Thoracic aorta (tissue), 2 donors: Measurements from ENCODE around the gene RAD9A. TPM values are rescaled to one million over a fixed set of nuclear protein-coding genes. Genes with fewer than 3 reads are reported as not detected.

Experiments used
- ATAC-seq: fragments of 150-250 bp; one replicate; pipeline ENCODE4 v1.8.0; 2017; ENCODE audit warnings: low read depth; ENCODE audit not compliant: insufficient number of reproducible peaks, low FRiP score
- DNase-seq: peaks from one replicate; pipeline ENCODE4 v3.0.0-alpha.2; 2020; ENCODE audit warnings: low spot score
- H3K27ac ChIP-seq, 2 donors: fragments of 200-600 bp; sonication (generic); 1 replicate in 1 of 2; 2 replicates in 1 of 2; pipeline ENCODE4 v1.5.1; 2016; ENCODE audit warnings: mild to moderate bottlenecking in 2 of 2, moderate library complexity in 2 of 2
- H3K27me3 ChIP-seq: fragments of 200-600 bp; sonication (generic); replicated peaks from 2 replicates; pipeline ENCODE4 v1.6.0; 2016; ENCODE audit warnings: mild to moderate bottlenecking; ENCODE audit not compliant: insufficient read depth
- H3K36me3 ChIP-seq: fragments of 200-600 bp; sonication (generic); one replicate; pipeline ENCODE4 v1.5.1; 2016
- H3K4me1 ChIP-seq, 2 donors: fragments of 200-600 bp; sonication (generic); 1 replicate in 1 of 2; 2 replicates in 1 of 2; pipeline versions ENCODE4 v1.5.1 to v1.6.0; 2016; ENCODE audit warnings: low read depth in 2 of 2, mild to moderate bottlenecking in 1 of 2; ENCODE audit not compliant: control insufficient read depth in 1 of 2
- H3K4me3 ChIP-seq: fragments of 200-600 bp; sonication (generic); 2 replicates; pipeline ENCODE4 v1.5.1; 2016; ENCODE audit warnings: mild to moderate bottlenecking
- H3K9me3 ChIP-seq: fragments of 200-600 bp; sonication (generic); 2 replicates; pipeline ENCODE4 v1.5.1; 2016
- total RNA-seq, 2 donors: library from RNA; depleted of rRNA; stranded (reverse); fragments of >200 nt; gene quantifications; one replicate each; pipeline versions ENCODE4 v1.1.0 to v1.2.3, GENCODE V29; 2016
- TF ChIP-seq, protein P1 (sequence below): fragments of 200-600 bp; sonication (generic); IDR thresholded peaks from one replicate; pipeline ENCODE4 v1.5.1; 2019; ENCODE audit warnings: antibody characterized with exemption

Gene RAD9A
- total RNA-seq, 2 donors from 2014 or later = 15.8 to 23.0 TPM

DNA sequence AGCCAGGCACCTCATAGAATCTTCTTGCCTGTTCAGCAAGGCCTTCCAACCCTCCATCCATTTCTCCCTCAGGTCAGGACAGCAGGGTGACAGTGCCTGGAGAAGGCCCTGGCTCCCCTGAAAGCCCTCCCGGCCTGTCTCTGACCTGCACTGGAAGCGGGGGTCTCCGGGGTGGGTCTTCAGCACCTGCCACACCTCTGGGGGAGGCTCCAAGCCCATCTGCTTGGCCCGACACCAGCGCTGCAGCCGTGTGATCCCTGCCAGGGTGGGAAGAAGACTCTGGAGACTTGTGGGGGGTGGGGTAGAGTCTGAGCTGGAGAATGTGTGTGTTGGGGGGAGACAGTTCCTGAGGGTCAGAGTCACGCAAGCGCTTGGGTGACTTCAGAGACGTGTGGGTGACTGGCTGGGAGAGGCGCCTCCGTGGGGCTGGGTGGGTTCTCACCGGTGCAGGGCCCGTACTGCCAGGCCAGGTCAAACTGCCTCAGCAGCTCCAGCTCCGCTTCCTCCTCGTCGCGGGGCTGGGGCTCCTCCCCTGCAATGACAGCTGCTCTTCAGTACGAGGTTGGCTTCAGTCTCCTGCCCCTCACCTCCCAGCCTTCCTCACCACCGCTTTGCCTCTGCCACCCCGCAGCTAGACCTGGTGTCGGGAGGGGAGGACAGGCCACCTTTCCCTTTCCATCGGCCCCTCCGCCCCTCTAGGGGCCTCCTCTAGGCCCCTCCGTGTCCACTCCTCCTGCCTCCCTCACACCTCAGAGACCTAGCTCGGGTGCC lies 39.1 kb upstream of the RAD9A start:
- ATAC-seq = no peak
- no peaks in the 10 kb centered on the region for H3K27me3 ChIP-seq
- H3K4me1 ChIP-seq = peaks cover 50 to 60% of the 10 kb centered on the region in 2 donors
- TF ChIP-seq, protein P1, sequence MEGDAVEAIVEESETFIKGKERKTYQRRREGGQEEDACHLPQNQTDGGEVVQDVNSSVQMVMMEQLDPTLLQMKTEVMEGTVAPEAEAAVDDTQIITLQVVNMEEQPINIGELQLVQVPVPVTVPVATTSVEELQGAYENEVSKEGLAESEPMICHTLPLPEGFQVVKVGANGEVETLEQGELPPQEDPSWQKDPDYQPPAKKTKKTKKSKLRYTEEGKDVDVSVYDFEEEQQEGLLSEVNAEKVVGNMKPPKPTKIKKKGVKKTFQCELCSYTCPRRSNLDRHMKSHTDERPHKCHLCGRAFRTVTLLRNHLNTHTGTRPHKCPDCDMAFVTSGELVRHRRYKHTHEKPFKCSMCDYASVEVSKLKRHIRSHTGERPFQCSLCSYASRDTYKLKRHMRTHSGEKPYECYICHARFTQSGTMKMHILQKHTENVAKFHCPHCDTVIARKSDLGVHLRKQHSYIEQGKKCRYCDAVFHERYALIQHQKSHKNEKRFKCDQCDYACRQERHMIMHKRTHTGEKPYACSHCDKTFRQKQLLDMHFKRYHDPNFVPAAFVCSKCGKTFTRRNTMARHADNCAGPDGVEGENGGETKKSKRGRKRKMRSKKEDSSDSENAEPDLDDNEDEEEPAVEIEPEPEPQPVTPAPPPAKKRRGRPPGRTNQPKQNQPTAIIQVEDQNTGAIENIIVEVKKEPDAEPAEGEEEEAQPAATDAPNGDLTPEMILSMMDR = no peak
- no peaks in the 10 kb centered on the region for H3K9me3 ChIP-seq
- H3K36me3 ChIP-seq = no peaks in the 10 kb centered on the region
- peak overlapping the region; percentile 99 to 100 for H3K27ac ChIP-seq
- DNase-seq = no peak
- peak overlapping the region; percentile 89 for H3K4me3 ChIP-seq

DNA sequence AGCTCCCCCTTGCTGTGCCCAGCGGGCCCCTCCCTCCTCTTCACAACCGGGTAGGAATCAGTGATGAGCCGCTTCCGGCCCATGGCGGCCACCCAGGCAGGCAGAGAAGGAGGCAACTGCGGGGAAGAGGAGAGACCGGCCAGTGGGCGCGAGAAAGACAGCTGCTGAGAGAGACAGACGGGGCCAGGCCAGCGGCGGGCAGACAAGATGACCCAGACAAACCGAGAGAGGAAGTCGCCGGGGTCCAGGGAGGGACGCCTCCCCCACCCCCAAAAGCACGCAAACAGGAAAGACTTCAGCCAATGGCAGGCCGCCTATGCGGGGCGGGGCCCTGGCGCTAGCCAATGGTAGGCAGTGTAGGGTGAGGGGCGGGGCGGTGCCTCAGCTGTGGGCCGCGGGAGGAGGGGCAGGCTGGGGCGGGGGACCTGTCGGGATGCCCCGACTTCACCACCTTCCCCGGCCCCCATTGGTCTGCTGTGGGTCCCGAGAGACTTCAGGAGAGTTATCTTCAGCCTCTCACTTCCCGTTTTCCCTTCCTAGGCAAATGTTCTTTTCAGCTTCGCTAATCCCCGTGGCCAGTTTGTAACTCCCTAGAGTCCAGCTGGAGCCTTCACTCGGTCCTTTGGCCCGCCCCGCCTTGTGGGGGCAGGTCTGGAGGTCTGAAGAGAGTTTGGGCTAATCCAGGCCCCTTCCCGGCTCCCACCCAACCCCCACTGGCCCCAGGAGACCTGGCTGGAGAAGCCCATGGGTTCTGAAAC lies 38.3 kb upstream of the RAD9A start, which contains the start of gene POLD4:
Gene POLD4, minus strand, starts transcription at position 230 of the 758 bp plus-strand sequence. Its CDS starts 147 bp downstream, at position 83.
- Histone ChIP-seq H3K27ac (peak within 1 kb of the TSS; percentile 99 to 100), H3K4me1 (peaks cover 50 to 68% of the 10 kb centered on the region in 2 donors), H3K36me3 (no peaks in the 10 kb centered on the region), H3K4me3 (peak within 1 kb of the TSS; percentile 89), H3K27me3 (no peaks in the 10 kb centered on the region), H3K9me3 (no peaks in the 10 kb centered on the region)
- ATAC-seq (peak; percentile 53), DNase-seq (peak; percentile 95)
- TF ChIP-seq, protein P1 = no peak

DNA sequence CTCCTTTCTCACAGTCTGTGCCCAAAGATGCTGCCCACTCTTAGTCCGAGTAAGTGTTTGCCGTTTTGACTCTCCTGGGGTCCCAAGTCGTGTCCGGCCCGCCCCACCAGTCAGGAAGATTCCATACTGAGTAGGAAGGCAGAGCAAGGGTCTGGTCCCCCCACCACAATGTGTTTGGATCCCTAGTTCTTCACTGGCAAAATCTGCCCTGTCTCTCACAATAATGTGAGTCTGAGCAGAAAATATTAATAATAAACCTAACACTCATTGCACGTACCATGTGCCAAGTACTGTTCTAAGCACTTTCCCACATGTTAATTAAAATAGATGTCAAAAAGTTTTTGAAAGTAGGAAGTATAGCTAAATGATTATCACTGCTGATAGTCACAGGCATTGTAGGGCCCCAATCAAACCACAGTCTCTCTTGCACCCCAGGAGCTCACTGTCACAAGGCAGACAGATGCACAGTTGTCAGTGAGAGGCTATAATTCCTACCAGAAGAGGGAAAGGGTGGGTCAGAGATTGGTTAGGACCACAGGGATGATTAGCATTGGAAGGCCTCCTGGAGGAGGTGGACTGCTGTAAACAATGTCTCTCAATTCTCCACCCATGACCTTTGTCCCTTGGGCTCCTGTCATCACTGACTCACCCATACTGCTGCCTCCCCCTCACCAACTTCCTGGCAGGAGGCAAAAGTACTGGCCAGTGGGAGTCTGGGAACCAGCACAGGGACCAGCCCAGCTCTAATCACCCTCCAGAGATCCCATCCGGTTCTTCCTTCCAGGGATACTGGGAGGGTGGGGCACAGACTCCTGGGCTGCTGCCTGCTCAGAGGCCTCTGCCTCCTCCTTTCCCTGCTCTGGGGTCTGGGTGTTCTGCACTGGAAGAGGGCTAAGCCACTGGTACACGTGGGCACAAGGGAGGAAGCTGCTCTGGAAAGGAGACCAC lies 37.4 kb upstream of the RAD9A start:
- DNase-seq = peak; percentile 87
- peaks cover 50 to 68% of the 10 kb centered on the region in 2 donors for H3K4me1 ChIP-seq

DNA sequence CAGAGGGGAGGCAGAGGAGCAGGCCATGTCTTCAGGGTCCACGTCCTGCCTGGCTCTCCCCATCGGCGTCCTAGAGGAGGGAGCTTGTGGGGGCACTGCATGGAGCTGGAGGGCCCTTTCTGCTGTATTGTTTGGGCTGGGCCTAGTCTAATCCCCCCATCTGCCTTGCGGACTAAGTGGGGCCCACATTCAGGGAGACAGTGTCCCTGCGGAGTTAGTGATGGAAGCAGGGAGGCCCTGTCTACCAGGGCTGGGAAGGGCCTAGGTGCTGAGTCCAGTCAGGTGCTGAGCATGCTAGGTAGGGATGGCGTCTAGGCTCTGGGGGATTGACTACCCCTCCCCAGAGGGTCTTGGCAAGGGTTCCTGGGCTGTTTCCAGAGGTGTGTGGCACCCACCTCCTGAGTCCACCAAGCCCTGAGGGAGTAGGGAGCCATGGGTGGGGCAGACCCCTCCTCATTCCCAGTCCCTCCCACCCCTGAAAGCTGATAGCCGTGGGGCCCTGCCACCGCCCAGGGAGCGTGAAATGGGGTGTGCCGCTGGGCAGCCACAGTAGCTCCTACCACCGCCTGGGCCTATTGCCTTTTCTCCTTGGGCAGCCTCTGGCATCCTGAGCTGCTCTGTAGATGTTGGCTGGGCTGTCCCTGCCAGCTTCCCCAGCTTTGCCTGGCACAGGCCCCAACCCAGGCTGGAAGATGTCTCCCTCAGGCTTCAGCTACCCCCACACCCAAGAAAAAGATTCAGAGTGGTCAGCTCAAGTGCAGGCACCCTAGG lies 36.6 kb upstream of the RAD9A start:
- ATAC-seq (no peak), DNase-seq (no peak)
- Histone ChIP-seq H3K27ac (peak overlapping the region; percentile 99 to 100), H3K36me3 (no peaks in the 10 kb centered on the region), H3K9me3 (no peaks in the 10 kb centered on the region), H3K4me3 (no peak overlapping the region), H3K4me1 (peaks cover 50 to 68% of the 10 kb centered on the region in 2 donors), H3K27me3 (no peaks in the 10 kb centered on the region)
- TF ChIP-seq, protein P1 = no peak

More for the DNA sequence above, 37.4 kb upstream of the RAD9A start:
- H3K27ac ChIP-seq = peak overlapping the region; percentile 99 to 100
- peak; percentile 31 for ATAC-seq
- H3K36me3 ChIP-seq = no peaks in the 10 kb centered on the region
- no peaks in the 10 kb centered on the region for H3K27me3 ChIP-seq
- TF ChIP-seq, protein P1 = peak; percentile 12
- H3K9me3 ChIP-seq = no peaks in the 10 kb centered on the region
- H3K4me3 ChIP-seq = peak overlapping the region; percentile 89
